ENCODE results near the gene ITIH1. TPM values are rescaled to one million over a fixed set of nuclear protein-coding genes. Genes with fewer than 3 reads are reported as not detected.

Gene ITIH1
- total RNA-seq, 1 experiment from 2014 or later = 0.26 TPM

DNA sequence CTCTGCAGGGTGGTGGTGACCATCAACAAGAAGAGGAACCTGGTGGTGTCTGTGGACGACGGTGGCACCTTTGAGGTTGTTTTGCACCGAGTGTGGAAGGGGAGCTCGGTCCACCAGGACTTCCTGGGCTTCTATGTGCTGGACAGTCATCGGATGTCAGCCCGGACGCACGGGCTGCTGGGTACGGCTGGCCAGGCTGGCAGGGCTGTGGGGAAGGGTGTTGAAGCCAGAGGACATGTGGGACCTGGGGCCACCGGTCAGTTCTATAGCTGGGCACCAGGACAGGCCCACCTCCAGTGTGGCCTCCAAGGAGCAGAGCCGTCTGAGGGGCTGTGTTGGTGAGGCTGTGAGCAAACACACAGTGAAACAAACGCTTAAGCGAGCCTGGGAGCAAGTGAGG lies 13.3 kb downstream of the ITIH1 start:
- DNase-seq (ENCODE audit: low spot score) (no peak), ATAC-seq (no peak)
- H3K4me1 Mint-ChIP-seq = no peaks in the 10 kb centered on the region
- CTCF ChIA-PET = interaction anchor here (5.4 to 5.5 kb wide), 2 partner anchors 8 to 30 kb away, joined by 41 to 96 read pairs; no protein-coding TSS in a partner anchor
- H3K9me3 Mint-ChIP-seq = no peaks in the 10 kb centered on the region
- no peaks in the 10 kb centered on the region for H3K36me3 Mint-ChIP-seq
- no peak overlapping the region for H3K4me3 Mint-ChIP-seq
- POLR2A ChIA-PET = interaction anchor here (0.8 kb wide), 1 partner anchor 8 kb away, joined by 3 read pairs; no protein-coding TSS in a partner anchor
- no peaks in the 10 kb centered on the region for H3K27me3 Mint-ChIP-seq (ENCODE audit: low read depth)
- H3K27ac Mint-ChIP-seq = no peak overlapping the region
- TF ChIP-seq GTF2I (CRISPR knock-in tag; conservative IDR thresholded peaks at IDR 0.05) (no peak), E2F1 (CRISPR knock-in tag; IDR thresholded peaks at IDR 0.05) (no peak), ZNF671 (CRISPR knock-in tag; IDR thresholded peaks at IDR 0.05) (no peak), NFYB (CRISPR knock-in tag; conservative IDR thresholded peaks at IDR 0.05; ENCODE audit: low read depth) (no peak), ZBTB43 (CRISPR knock-in tag; IDR thresholded peaks at IDR 0.05) (no peak), ZNF219 (CRISPR knock-in tag; IDR thresholded peaks at IDR 0.05; ENCODE audit: borderline replicate concordance) (no peak), CBFB (CRISPR knock-in tag; IDR thresholded peaks at IDR 0.05; ENCODE audit: low read depth) (no peak), JAZF1 (CRISPR knock-in tag; IDR thresholded peaks at IDR 0.05) (no peak), TEAD1 (CRISPR knock-in tag; IDR thresholded peaks at IDR 0.05) (no peak), MXD4 (CRISPR knock-in tag; IDR thresholded peaks at IDR 0.05; ENCODE audit: borderline replicate concordance) (no peak), SMAD4 (CRISPR knock-in tag; IDR thresholded peaks at IDR 0.05) (no peak), ELF4 (CRISPR knock-in tag; IDR thresholded peaks at IDR 0.05; ENCODE audit: low read depth) (no peak)
- TF ChIP-seq, protein P1, sequence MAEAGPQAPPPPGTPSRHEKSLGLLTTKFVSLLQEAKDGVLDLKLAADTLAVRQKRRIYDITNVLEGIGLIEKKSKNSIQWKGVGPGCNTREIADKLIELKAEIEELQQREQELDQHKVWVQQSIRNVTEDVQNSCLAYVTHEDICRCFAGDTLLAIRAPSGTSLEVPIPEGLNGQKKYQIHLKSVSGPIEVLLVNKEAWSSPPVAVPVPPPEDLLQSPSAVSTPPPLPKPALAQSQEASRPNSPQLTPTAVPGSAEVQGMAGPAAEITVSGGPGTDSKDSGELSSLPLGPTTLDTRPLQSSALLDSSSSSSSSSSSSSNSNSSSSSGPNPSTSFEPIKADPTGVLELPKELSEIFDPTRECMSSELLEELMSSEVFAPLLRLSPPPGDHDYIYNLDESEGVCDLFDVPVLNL (CRISPR knock-in tag; IDR thresholded peaks at IDR 0.05; ENCODE audit: borderline replicate concordance, low read depth) = no peak
- TF ChIP-seq, protein P2, sequence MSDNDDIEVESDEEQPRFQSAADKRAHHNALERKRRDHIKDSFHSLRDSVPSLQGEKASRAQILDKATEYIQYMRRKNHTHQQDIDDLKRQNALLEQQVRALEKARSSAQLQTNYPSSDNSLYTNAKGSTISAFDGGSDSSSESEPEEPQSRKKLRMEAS (CRISPR knock-in tag; IDR thresholded peaks at IDR 0.05) = no peak
- TF ChIP-seq, protein P3, sequence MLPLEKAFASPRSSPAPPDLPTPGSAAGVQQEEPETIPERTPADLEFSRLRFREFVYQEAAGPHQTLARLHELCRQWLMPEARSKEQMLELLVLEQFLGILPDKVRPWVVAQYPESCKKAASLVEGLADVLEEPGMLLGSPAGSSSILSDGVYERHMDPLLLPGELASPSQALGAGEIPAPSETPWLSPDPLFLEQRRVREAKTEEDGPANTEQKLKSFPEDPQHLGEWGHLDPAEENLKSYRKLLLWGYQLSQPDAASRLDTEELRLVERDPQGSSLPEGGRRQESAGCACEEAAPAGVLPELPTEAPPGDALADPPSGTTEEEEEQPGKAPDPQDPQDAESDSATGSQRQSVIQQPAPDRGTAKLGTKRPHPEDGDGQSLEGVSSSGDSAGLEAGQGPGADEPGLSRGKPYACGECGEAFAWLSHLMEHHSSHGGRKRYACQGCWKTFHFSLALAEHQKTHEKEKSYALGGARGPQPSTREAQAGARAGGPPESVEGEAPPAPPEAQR (CRISPR knock-in tag; IDR thresholded peaks at IDR 0.05) = no peak
- TF ChIP-seq, protein P4, sequence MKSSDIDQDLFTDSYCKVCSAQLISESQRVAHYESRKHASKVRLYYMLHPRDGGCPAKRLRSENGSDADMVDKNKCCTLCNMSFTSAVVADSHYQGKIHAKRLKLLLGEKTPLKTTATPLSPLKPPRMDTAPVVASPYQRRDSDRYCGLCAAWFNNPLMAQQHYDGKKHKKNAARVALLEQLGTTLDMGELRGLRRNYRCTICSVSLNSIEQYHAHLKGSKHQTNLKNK (CRISPR knock-in tag; IDR thresholded peaks at IDR 0.05) = no peak
- TF ChIP-seq, protein P5, sequence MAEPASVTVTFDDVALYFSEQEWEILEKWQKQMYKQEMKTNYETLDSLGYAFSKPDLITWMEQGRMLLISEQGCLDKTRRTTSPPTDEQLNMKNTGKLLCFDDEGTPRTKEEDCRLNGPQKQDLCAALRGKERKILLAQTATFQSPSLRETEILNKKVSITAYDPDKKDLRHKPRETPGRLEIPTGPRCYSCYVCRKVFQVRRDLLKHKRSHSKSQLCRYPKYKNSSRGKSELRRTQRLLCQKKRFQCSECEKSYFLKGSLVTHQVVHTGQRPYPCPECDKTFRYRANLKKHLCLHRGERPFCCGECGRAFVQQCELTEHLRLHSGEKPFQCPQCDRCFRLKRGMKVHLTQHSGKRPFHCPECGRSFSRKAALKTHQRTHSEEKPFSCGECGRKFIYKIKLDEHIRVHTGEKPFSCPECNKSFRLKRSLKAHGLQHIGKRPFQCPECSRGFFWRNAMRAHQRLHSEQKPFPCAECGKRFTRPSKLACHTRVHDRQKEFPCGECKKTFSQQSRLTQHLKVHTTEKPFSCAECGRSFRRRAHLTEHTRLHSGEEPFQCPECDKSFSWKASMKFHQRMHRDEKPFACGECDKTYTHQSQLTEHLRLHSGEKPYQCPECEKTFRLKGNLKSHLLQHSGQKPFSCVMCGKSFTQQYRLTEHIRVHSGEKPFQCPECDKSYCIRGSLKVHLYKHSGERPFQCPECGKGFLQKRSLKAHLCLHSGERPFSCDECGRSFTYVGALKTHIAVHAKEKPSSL (CRISPR knock-in tag; conservative IDR thresholded peaks at IDR 0.05) = no peak

DNA sequence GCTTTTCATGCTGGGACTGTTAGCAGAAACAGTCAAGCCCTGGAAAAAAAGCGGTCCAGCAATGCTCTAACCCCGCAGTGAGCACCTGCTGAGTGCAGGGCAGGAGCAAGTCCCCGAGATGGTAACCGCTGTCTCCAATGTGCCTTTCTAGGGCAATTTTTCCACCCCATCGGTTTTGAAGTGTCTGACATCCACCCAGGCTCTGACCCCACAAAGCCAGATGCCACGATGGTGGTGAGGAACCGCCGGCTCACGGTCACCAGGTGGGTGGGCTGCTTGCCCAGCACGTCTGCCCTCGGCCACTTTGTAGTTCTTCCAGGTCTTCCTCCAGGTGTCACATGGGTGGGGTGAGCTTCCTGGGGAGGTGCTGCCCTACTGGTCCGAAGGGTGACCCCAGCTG lies 14.0 kb downstream of the ITIH1 start:
- Mint-ChIP-seq H3K4me3 (no peak overlapping the region), H3K27me3 (ENCODE audit: low read depth) (no peaks in the 10 kb centered on the region), H3K27ac (no peak overlapping the region), H3K36me3 (no peaks in the 10 kb centered on the region), H3K4me1 (no peaks in the 10 kb centered on the region), H3K9me3 (no peaks in the 10 kb centered on the region)
- POLR2A ChIA-PET = no interaction called here
- no peak for DNase-seq (ENCODE audit: low spot score)
- CTCF ChIA-PET = interaction anchor here (1.2 to 5.5 kb wide), 8 partner anchors 8 to 143 kb away, joined by 3 to 96 read pairs (median 26); partner anchors contain the start of gene NEK4
- ATAC-seq = no peak
- no peak for TF ChIP-seq TCF7 (CRISPR knock-in tag; IDR thresholded peaks at IDR 0.05; ENCODE audit: low read depth)
- TF ChIP-seq, protein P5 (CRISPR knock-in tag; conservative IDR thresholded peaks at IDR 0.05) = no peak
- no peak for TF ChIP-seq ZNF232 (CRISPR knock-in tag; IDR thresholded peaks at IDR 0.05)
- no peak for TF ChIP-seq ATF1 (CRISPR knock-in tag; IDR thresholded peaks at IDR 0.05)
- TF ChIP-seq IRF1 (CRISPR knock-in tag; IDR thresholded peaks at IDR 0.05) = no peak
- TF ChIP-seq ZNF317 (CRISPR knock-in tag; IDR thresholded peaks at IDR 0.05; ENCODE audit: borderline replicate concordance, low read depth) = no peak
- no peak for TF ChIP-seq EMX1 (CRISPR knock-in tag; IDR thresholded peaks at IDR 0.05)
- TF ChIP-seq GABPB1 (CRISPR knock-in tag; IDR thresholded peaks at IDR 0.05) = no peak

Measured in WTC11 (cell line).